Measurements from ENCODE around the gene POU2F1. TPM values are rescaled to one million over a fixed set of nuclear protein-coding genes. Genes with fewer than 3 reads are reported as not detected.

POU2F1 gene
- total and polyA plus RNA-seq, 7 experiments from 2014 or later: 9.1 to 36.6 (median 22.8) TPM

- ChIA-PET POLR2A (no interaction called here), CTCF (interaction anchor here (0.6 kb wide), 1 partner anchor 304 kb away, joined by 3 read pairs; no protein-coding TSS in a partner anchor)
- Mint-ChIP-seq H3K9me3 (no peaks in the 10 kb centered on the region), H3K4me3 (no peak overlapping the region), H3K27me3 (no peaks in the 10 kb centered on the region), H3K36me3 (peaks cover 5 to 41% (median 19%) of the 10 kb centered on the region in 5 donors), H3K4me1 (peaks cover 0 to 13% (median 9%) of the 10 kb centered on the region in 7 donors), H3K27ac (peak overlapping the region in 3 of 9 donors; percentile 12 to 76 (median 13))
- Histone ChIP-seq H3K4me1 (ENCODE audit: control insufficient read depth in 2 of 2, insufficient read depth in 2 of 2, low read length in 2 of 2) (no peaks in the 10 kb centered on the region), H3K27me3 (ENCODE audit: control insufficient read depth in 2 of 2, insufficient read depth in 2 of 2, low read length in 2 of 2) (no peaks in the 10 kb centered on the region), H3K9me3 (ENCODE audit: control insufficient read depth in 2 of 3, low read length in 3 of 3) (no peaks in the 10 kb centered on the region), H3K36me3 (ENCODE audit: control insufficient read depth in 2 of 3, insufficient read depth in 3 of 3, low read length in 3 of 3) (peaks cover 0 to 3% (median 0%) of the 10 kb centered on the region in 3 experiments), H3K4me3 (ENCODE audit: low read length) (no peak overlapping the region), H3K27ac (ENCODE audit: low read depth, low read length) (no peak overlapping the region)
- DNase-seq (no peak), ATAC-seq (no peak)
- intact Hi-C loops (cut with micrococcal nuclease): loop anchor here in 1 of 2 donors (10.0 kb wide), 1 partner anchor 490 kb away; no protein-coding TSS in a partner anchor
Observed at GRCh38 chr1:167404161-167404888, 183.6 kb downstream of the POU2F1 start.

DNA sequence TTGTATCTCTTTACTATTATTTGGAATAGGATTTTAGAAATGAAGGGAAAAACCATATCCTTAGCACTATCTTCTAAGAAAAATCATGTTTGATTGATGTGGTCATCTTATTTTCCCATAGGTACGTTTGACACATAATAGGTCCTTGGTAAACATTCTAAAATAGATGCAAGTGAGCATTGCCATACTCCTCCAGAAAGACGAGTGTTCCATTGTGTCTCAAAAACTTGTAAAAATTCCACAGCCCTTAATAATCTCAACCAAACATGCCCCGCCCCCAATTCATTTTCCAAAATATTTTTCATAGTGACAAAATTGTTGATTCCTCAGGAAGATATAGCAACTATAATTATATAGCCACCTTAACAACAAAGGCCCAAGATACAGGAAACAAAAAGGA, 184.2 kb downstream of the POU2F1 start:
- peaks cover 0 to 13% (median 9%) of the 10 kb centered on the region in 7 donors for H3K4me1 Mint-ChIP-seq
- intact Hi-C loops (cut with micrococcal nuclease): loop anchor here in 1 of 2 donors (5.0 to 10.0 kb wide), 3 partner anchors 283 to 490 kb away; no protein-coding TSS in a partner anchor

GRCh38 chr1:167408355-167408754, 187.7 kb downstream of the POU2F1 start:
- no peak for DNase-seq
- Histone ChIP-seq H3K27ac (ENCODE audit: low read depth, low read length) (no peak overlapping the region), H3K4me3 (ENCODE audit: low read length) (no peak overlapping the region), H3K4me1 (ENCODE audit: control insufficient read depth in 2 of 2, insufficient read depth in 2 of 2, low read length in 2 of 2) (no peaks in the 10 kb centered on the region), H3K9me3 (ENCODE audit: control insufficient read depth in 2 of 3, low read length in 3 of 3) (no peaks in the 10 kb centered on the region), H3K27me3 (ENCODE audit: control insufficient read depth in 2 of 2, insufficient read depth in 2 of 2, low read length in 2 of 2) (no peaks in the 10 kb centered on the region), H3K36me3 (ENCODE audit: control insufficient read depth in 2 of 3, insufficient read depth in 3 of 3, low read length in 3 of 3) (peaks cover 4 to 23% (median 5%) of the 10 kb centered on the region in 3 experiments)
- Mint-ChIP-seq H3K27me3 (no peaks in the 10 kb centered on the region), H3K9me3 (no peaks in the 10 kb centered on the region), H3K4me1 (peaks cover 0 to 15% (median 6%) of the 10 kb centered on the region in 7 donors), H3K27ac (no peak overlapping the region), H3K4me3 (no peak overlapping the region), H3K36me3 (peaks cover 9 to 51% (median 36%) of the 10 kb centered on the region in 5 donors)
- POLR2A ChIA-PET: no interaction called here
- intact Hi-C loops (cut with micrococcal nuclease): loop anchor here in 1 of 2 donors (5.0 to 10.0 kb wide), 3 partner anchors 286 to 494 kb away; no protein-coding TSS in a partner anchor
- CTCF ChIA-PET: interaction anchor here (1.0 to 1.1 kb wide), 2 partner anchors 15 to 126 kb away, joined by 3 to 8 read pairs; no protein-coding TSS in a partner anchor
- ATAC-seq: no peak

More for the DNA sequence above, 184.2 kb downstream of the POU2F1 start:
- Mint-ChIP-seq H3K9me3 (no peaks in the 10 kb centered on the region), H3K36me3 (peaks cover 5 to 45% (median 23%) of the 10 kb centered on the region in 5 donors), H3K27ac (peak overlapping the region in 3 of 9 donors; percentile 12 to 76 (median 13)), H3K27me3 (no peaks in the 10 kb centered on the region), H3K4me3 (no peak overlapping the region)
- no peaks in the 10 kb centered on the region for H3K4me1 ChIP-seq (ENCODE audit: control insufficient read depth in 2 of 2, insufficient read depth in 2 of 2, low read length in 2 of 2)
- ATAC-seq (no peak), DNase-seq (no peak)
- H3K36me3 ChIP-seq (ENCODE audit: control insufficient read depth in 2 of 3, insufficient read depth in 3 of 3, low read length in 3 of 3): peaks cover 0 to 3% (median 0%) of the 10 kb centered on the region in 3 experiments
- H3K27ac ChIP-seq (ENCODE audit: low read depth, low read length): no peak overlapping the region
- no peaks in the 10 kb centered on the region for H3K27me3 ChIP-seq (ENCODE audit: control insufficient read depth in 2 of 2, insufficient read depth in 2 of 2, low read length in 2 of 2)
- no peak overlapping the region for H3K4me3 ChIP-seq (ENCODE audit: low read length)
- POLR2A ChIA-PET: no interaction called here
- H3K9me3 ChIP-seq (ENCODE audit: control insufficient read depth in 2 of 3, low read length in 3 of 3): no peaks in the 10 kb centered on the region
- CTCF ChIA-PET: no interaction called here

GRCh38 chr1:167409183-167409582, 188.5 kb downstream of the POU2F1 start:
- Mint-ChIP-seq H3K36me3 (peaks cover 11 to 51% (median 36%) of the 10 kb centered on the region in 5 donors), H3K27me3 (no peaks in the 10 kb centered on the region), H3K27ac (peak overlapping the region in 1 of 9 donors; percentile 39), H3K9me3 (no peaks in the 10 kb centered on the region), H3K4me3 (no peak overlapping the region), H3K4me1 (peaks cover 0 to 18% (median 6%) of the 10 kb centered on the region in 7 donors)
- peak; percentile 45 for ATAC-seq
- H3K4me3 ChIP-seq (ENCODE audit: low read length): no peak overlapping the region
- CTCF ChIA-PET: interaction anchor here (1.0 to 1.1 kb wide), 2 partner anchors 15 to 125 kb away, joined by 3 to 8 read pairs; no protein-coding TSS in a partner anchor
- intact Hi-C loops (cut with micrococcal nuclease): loop anchor here in 1 of 2 donors (1.0 to 10.0 kb wide), 4 partner anchors 141 to 494 kb away; no protein-coding TSS in a partner anchor
- H3K27ac ChIP-seq (ENCODE audit: low read depth, low read length): no peak overlapping the region
- no peaks in the 10 kb centered on the region for H3K27me3 ChIP-seq (ENCODE audit: control insufficient read depth in 2 of 2, insufficient read depth in 2 of 2, low read length in 2 of 2)
- no peaks in the 10 kb centered on the region for H3K9me3 ChIP-seq (ENCODE audit: control insufficient read depth in 2 of 3, low read length in 3 of 3)
- peaks cover 4 to 25% (median 5%) of the 10 kb centered on the region in 3 experiments for H3K36me3 ChIP-seq (ENCODE audit: control insufficient read depth in 2 of 3, insufficient read depth in 3 of 3, low read length in 3 of 3)
- H3K4me1 ChIP-seq (ENCODE audit: control insufficient read depth in 2 of 2, insufficient read depth in 2 of 2, low read length in 2 of 2): no peaks in the 10 kb centered on the region
- POLR2A ChIA-PET: interaction anchor here (0.6 kb wide), 1 partner anchor 15 kb away, joined by 3 read pairs; no protein-coding TSS in a partner anchor
- DNase-seq: peak in 2 of 9 donors; percentile 19 to 25

DNA sequence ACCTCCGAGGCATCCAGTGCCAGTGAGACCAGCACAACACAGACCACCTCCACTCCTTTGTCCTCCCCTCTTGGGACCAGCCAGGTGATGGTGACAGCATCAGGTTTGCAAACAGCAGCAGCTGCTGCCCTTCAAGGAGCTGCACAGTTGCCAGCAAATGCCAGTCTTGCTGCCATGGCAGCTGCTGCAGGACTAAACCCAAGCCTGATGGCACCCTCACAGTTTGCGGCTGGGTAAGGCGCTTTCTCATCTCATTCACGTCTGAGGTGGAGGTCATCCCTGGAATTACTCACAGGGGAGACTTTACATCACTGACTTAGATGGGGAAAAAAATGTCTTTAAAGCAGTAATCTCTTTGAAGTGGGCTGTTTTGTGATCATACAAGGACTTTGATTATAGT, 191.4 kb downstream of the POU2F1 start:
- intact Hi-C loops (cut with micrococcal nuclease): no loop called here

GRCh38 chr1:167412920-167413319, 192.2 kb downstream of the POU2F1 start:
- intact Hi-C loops (cut with micrococcal nuclease): no loop called here
- ChIA-PET CTCF (interaction anchor here (1.2 kb wide), 1 partner anchor 120 kb away, joined by 3 read pairs; no protein-coding TSS in a partner anchor), POLR2A (interaction anchor here (0.6 to 2.1 kb wide), 3 partner anchors 12 to 556 kb away, joined by 3 to 9 read pairs (median 3); no protein-coding TSS in a partner anchor)
- DNase-seq (no peak), ATAC-seq (no peak)
- H3K9me3 Mint-ChIP-seq: no peaks in the 10 kb centered on the region
- Histone ChIP-seq H3K27ac (ENCODE audit: low read depth, low read length) (no peak overlapping the region), H3K27me3 (ENCODE audit: control insufficient read depth in 2 of 2, insufficient read depth in 2 of 2, low read length in 2 of 2) (no peaks in the 10 kb centered on the region), H3K9me3 (ENCODE audit: control insufficient read depth in 2 of 3, low read length in 3 of 3) (no peaks in the 10 kb centered on the region), H3K36me3 (ENCODE audit: control insufficient read depth in 2 of 3, insufficient read depth in 3 of 3, low read length in 3 of 3) (peaks cover 4 to 33% (median 5%) of the 10 kb centered on the region in 3 experiments), H3K4me3 (ENCODE audit: low read length) (no peak overlapping the region), H3K4me1 (ENCODE audit: control insufficient read depth in 2 of 2, insufficient read depth in 2 of 2, low read length in 2 of 2) (no peaks in the 10 kb centered on the region)
- peaks cover 0 to 23% (median 9%) of the 10 kb centered on the region in 7 donors for H3K4me1 Mint-ChIP-seq
- H3K27ac Mint-ChIP-seq: peak overlapping the region in 2 of 9 donors; percentile 1 to 34
- H3K36me3 Mint-ChIP-seq: peaks cover 11 to 51% (median 31%) of the 10 kb centered on the region in 5 donors
- no peaks in the 10 kb centered on the region for H3K27me3 Mint-ChIP-seq
- H3K4me3 Mint-ChIP-seq: no peak overlapping the region

More for the DNA sequence above, 191.4 kb downstream of the POU2F1 start:
- ChIA-PET POLR2A (interaction anchor here (0.7 to 0.9 kb wide), 2 partner anchors 29 to 31 kb away, joined by 3 read pairs; no protein-coding TSS in a partner anchor), CTCF (no interaction called here)
- DNase-seq (no peak), ATAC-seq (no peak)
- H3K36me3 ChIP-seq (ENCODE audit: control insufficient read depth in 2 of 3, insufficient read depth in 3 of 3, low read length in 3 of 3): peaks cover 4 to 33% (median 5%) of the 10 kb centered on the region in 3 experiments
- Mint-ChIP-seq H3K4me3 (no peak overlapping the region), H3K9me3 (no peaks in the 10 kb centered on the region), H3K27ac (peak overlapping the region in 3 of 9 donors; percentile 9 to 42 (median 39)), H3K4me1 (peaks cover 0 to 20% (median 8%) of the 10 kb centered on the region in 7 donors), H3K27me3 (no peaks in the 10 kb centered on the region), H3K36me3 (peaks cover 11 to 52% (median 31%) of the 10 kb centered on the region in 5 donors)
- no peaks in the 10 kb centered on the region for H3K4me1 ChIP-seq (ENCODE audit: control insufficient read depth in 2 of 2, insufficient read depth in 2 of 2, low read length in 2 of 2)
- no peak overlapping the region for H3K27ac ChIP-seq (ENCODE audit: low read depth, low read length)
- no peaks in the 10 kb centered on the region for H3K27me3 ChIP-seq (ENCODE audit: control insufficient read depth in 2 of 2, insufficient read depth in 2 of 2, low read length in 2 of 2)
- H3K4me3 ChIP-seq (ENCODE audit: low read length): no peak overlapping the region
- no peaks in the 10 kb centered on the region for H3K9me3 ChIP-seq (ENCODE audit: control insufficient read depth in 2 of 3, low read length in 3 of 3)

Data from naive thymus-derived CD4-positive, alpha-beta T cell (primary cell).